SU-DHL-6 (cell line): Measurements from ENCODE around the gene PCGF5.

Experiments used
- H2AFZ ChIP-seq: fragments of 200-600 bp; sonication (generic); 2 replicates; pipeline ENCODE4 v1.6.1; 2014; ENCODE audit warnings: low read depth, mild to moderate bottlenecking, moderate library complexity, mixed read lengths, antibody characterized with exemption, low read length; ENCODE audit not compliant: severe bottlenecking
- H3F3A ChIP-seq: fragments of 200-600 bp; shearing (Covaris generic); 2 replicates; pipeline ENCODE4 v1.6.0; 2016; ENCODE audit warnings: antibody characterized with exemption, mild to moderate bottlenecking; ENCODE audit not compliant: insufficient read depth
- H3K27ac ChIP-seq: fragments of 200-600 bp; sonication (generic); 2 replicates; pipeline ENCODE4 v1.5.1; 2016; ENCODE audit warnings: low read depth, mild to moderate bottlenecking, low read length, moderate library complexity, mixed read lengths
- H3K27me3 ChIP-seq: fragments of 200-600 bp; sonication (generic), shearing (Covaris generic); 2 replicates; pipeline ENCODE4 v1.6.0; 2014; ENCODE audit warnings: mild to moderate bottlenecking, low read length
- H3K36me3 ChIP-seq: fragments of 200-600 bp; sonication (generic); 2 replicates; pipeline ENCODE4 v1.6.1; 2014; ENCODE audit warnings: mild to moderate bottlenecking, low read length, mixed read lengths
- H3K4me2 ChIP-seq: fragments of 300-600, 200-600 bp; shearing (Covaris generic), sonication (generic); 2 replicates; pipeline ENCODE4 v1.6.0; 2014; ENCODE audit warnings: low read length, low read depth, mild to moderate bottlenecking; ENCODE audit not compliant: poor library complexity, severe bottlenecking
- H3K4me3 ChIP-seq: fragments of 200-600 bp; sonication (generic); 2 replicates; pipeline ENCODE4 v1.5.1; 2014; ENCODE audit warnings: antibody characterized with exemption, low read length, mild to moderate bottlenecking, mixed read lengths; ENCODE audit not compliant: insufficient read depth, poor library complexity, severe bottlenecking
- H3K79me2 ChIP-seq: fragments of 200-600 bp; sonication (generic); 2 replicates; pipeline ENCODE4 v1.6.1; 2014; ENCODE audit warnings: mild to moderate bottlenecking, low read length, moderate library complexity; ENCODE audit not compliant: insufficient read depth
- H3K9ac ChIP-seq: fragments of 200-600 bp; sonication (generic); 2 replicates; pipeline ENCODE4 v1.7.0; 2014; ENCODE audit warnings: mild to moderate bottlenecking, low read length
- H3K9me2 ChIP-seq: fragments of 200-600 bp; sonication (generic); replicated peaks from 2 replicates; pipeline ENCODE4 v1.6.1; 2014; ENCODE audit warnings: low read length; ENCODE audit not compliant: insufficient read depth
- H3K9me3 ChIP-seq: fragments of 200-600 bp; sonication (generic); 2 replicates; pipeline ENCODE4 v1.6.1; 2014; ENCODE audit warnings: low read length, mixed read lengths; ENCODE audit not compliant: insufficient read depth
- H4K20me1 ChIP-seq: fragments of 200-600 bp; sonication (generic); 2 replicates; pipeline ENCODE4 v1.6.1; 2014; ENCODE audit warnings: low read depth, mild to moderate bottlenecking, antibody characterized with exemption, low read length, moderate library complexity, mixed read lengths
- CTCF ChIP-seq: fragments of 200-600 bp; sonication (generic); IDR thresholded peaks from one replicate; pipeline ENCODE4 v1.5.1; 2017; ENCODE audit warnings: antibody characterized with exemption, mild to moderate bottlenecking, low read length, moderate library complexity; ENCODE audit not compliant: insufficient read depth, poor library complexity, severe bottlenecking
- EZH2phosphoT487 ChIP-seq: fragments of 200-600 bp; sonication (generic), shearing (Covaris generic); conservative IDR thresholded peaks from 2 replicates; pipeline ENCODE4 v1.6.1; 2018; ENCODE audit warnings: mild to moderate bottlenecking, antibody characterized with exemption, low read length, moderate library complexity, mixed read lengths

The PCGF5 gene

GRCh38 chr10:91307489-91307888 lies 87.0 kb downstream of the PCGF5 start:
- Histone ChIP-seq H3K36me3 (no peaks in the 10 kb centered on the region), H4K20me1 (no peaks in the 10 kb centered on the region), H3K9me3 (no peaks in the 10 kb centered on the region), H3K9me2 (no peaks in the 10 kb centered on the region), H2AFZ (no peak overlapping the region), H3K79me2 (no peaks in the 10 kb centered on the region), H3K27me3 (no peaks in the 10 kb centered on the region), H3K9ac (no peak overlapping the region), H3K4me3 (no peak overlapping the region), H3K27ac (no peak overlapping the region), H3F3A (no peaks in the 10 kb centered on the region), H3K4me2 (no peak overlapping the region)
- TF ChIP-seq EZH2phosphoT487 = no peak

- H3K9ac ChIP-seq = no peak overlapping the region
- no peaks in the 10 kb centered on the region for H3K79me2 ChIP-seq
- no peaks in the 10 kb centered on the region for H3K27me3 ChIP-seq
- no peak overlapping the region for H3K4me3 ChIP-seq
- no peaks in the 10 kb centered on the region for H3K9me3 ChIP-seq
- H4K20me1 ChIP-seq = no peaks in the 10 kb centered on the region
- H3K27ac ChIP-seq = no peak overlapping the region
- H3F3A ChIP-seq = no peaks in the 10 kb centered on the region
- TF ChIP-seq EZH2phosphoT487 = no peak
- TF ChIP-seq CTCF = no peak
- no peak overlapping the region for H3K4me2 ChIP-seq
- H3K9me2 ChIP-seq = no peaks in the 10 kb centered on the region
- no peak overlapping the region for H2AFZ ChIP-seq
- no peaks in the 10 kb centered on the region for H3K36me3 ChIP-seq
These were observed 89.2 kb downstream of the PCGF5 start for GRCh38 chr10:91309711-91310110.

- Histone ChIP-seq H3K27ac (no peak overlapping the region), H3K36me3 (no peaks in the 10 kb centered on the region), H3K27me3 (no peaks in the 10 kb centered on the region), H3K79me2 (no peaks in the 10 kb centered on the region), H3F3A (no peaks in the 10 kb centered on the region), H3K4me3 (no peak overlapping the region), H3K9me3 (no peaks in the 10 kb centered on the region), H3K4me2 (no peak overlapping the region), H3K9me2 (no peaks in the 10 kb centered on the region), H4K20me1 (no peaks in the 10 kb centered on the region), H3K9ac (no peak overlapping the region), H2AFZ (no peak overlapping the region)
- no peak for TF ChIP-seq CTCF
- TF ChIP-seq EZH2phosphoT487 = no peak
These were observed 91.3 kb downstream of the PCGF5 start for GRCh38 chr10:91311601-91312381.

- no peaks in the 10 kb centered on the region for H3K9me2 ChIP-seq
- H3K4me2 ChIP-seq = no peak overlapping the region
- H3K9ac ChIP-seq = no peak overlapping the region
- no peak overlapping the region for H2AFZ ChIP-seq
- no peak for TF ChIP-seq EZH2phosphoT487
- no peaks in the 10 kb centered on the region for H3K79me2 ChIP-seq
- no peaks in the 10 kb centered on the region for H3K36me3 ChIP-seq
- H3F3A ChIP-seq = no peaks in the 10 kb centered on the region
- no peaks in the 10 kb centered on the region for H4K20me1 ChIP-seq
- no peak overlapping the region for H3K27ac ChIP-seq
- H3K4me3 ChIP-seq = no peak overlapping the region
- H3K27me3 ChIP-seq = no peaks in the 10 kb centered on the region
- H3K9me3 ChIP-seq = no peaks in the 10 kb centered on the region
These were observed 91.9 kb downstream of the PCGF5 start for GRCh38 chr10:91312382-91312733.
